ENCODE data around the gene PTRHD1.
"Not testable (repeated sequence)": the region's sequence is repeated elsewhere in the genome, so short reads cannot be mapped to it uniquely, and the experiment has no call there.

The PTRHD1 gene

DNA sequence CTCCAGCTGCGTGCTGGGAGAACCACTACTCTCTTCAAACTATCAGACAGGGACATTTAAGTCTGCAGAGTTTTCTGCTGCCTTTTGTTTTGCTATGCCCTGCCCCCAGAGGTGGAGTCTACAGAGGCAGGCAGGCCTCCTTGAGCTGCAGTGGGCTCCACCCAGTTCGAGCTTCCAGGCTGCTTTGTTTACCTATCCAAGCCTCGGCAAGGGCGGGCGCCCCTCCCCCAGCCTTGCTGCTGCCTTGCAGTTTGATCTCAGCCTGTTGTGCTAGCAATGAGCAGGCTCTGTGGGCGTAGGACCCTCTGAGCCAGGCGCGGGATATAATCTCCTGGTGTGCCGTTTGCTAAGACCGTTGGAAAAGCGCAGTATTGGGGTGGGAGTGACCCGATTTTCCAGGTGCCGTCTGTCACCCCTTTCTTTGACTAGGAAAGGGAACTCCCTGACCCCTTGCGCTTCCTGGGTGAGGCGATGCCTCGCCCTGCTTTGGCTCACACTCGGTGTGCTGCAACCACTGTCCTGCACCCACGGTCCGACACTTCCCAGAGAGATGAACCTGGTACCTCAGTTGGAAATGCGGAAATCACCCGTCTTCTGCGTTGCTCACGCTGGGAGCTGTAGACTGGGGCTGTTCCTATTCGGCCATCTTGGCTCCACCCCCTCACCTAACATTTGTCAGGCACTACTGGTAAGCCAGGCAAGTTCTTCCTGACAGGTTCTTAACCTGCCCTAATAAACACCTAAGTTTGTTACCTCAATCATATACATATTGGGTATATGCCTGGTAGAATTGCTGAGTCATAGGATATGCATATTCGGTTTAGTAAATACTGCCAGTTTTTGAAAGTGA, 12.8 kb upstream of the PTRHD1 start:
- not testable (repeated sequence) for DNase-seq

DNA sequence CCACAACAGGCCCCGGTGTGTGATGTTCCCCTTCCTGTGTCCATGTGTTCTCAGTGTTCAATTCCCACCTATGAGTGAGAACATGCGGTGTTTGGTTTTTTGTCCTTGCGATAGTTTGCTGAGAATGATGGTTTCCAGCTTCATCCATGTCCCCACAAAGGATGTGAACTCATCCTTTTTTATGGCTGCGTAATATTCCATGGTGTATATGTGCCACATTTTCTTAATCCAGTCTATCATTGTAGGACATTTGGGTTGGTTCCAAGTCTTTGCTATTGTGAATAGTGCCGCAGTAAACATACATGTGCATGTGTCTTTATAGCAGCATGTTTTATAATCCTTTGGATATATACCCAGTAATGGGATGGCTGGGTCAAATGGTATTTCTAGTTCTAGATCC, 7.3 kb upstream of the PTRHD1 start:
- not testable (repeated sequence) for DNase-seq

DNA sequence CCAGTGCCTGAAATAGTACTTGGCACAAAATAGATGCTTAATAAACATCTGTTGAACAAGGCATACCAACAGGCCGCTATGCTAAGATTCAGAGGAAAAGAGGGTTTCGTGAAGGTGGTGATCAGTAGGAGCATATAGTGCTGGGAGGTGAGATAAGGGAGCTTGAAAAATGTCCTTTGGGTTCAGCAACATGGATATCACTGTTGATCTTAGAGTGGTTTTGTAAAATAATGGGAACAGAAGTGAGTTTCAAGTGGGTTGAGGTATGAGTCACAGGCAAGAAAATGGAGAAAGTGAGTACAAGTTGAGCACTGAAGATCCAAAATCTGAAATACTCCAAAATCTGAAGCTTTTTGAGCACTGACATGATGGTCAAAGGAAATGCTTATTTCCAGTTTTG, 4.5 kb upstream of the PTRHD1 start:
- no peak for DNase-seq

DNA sequence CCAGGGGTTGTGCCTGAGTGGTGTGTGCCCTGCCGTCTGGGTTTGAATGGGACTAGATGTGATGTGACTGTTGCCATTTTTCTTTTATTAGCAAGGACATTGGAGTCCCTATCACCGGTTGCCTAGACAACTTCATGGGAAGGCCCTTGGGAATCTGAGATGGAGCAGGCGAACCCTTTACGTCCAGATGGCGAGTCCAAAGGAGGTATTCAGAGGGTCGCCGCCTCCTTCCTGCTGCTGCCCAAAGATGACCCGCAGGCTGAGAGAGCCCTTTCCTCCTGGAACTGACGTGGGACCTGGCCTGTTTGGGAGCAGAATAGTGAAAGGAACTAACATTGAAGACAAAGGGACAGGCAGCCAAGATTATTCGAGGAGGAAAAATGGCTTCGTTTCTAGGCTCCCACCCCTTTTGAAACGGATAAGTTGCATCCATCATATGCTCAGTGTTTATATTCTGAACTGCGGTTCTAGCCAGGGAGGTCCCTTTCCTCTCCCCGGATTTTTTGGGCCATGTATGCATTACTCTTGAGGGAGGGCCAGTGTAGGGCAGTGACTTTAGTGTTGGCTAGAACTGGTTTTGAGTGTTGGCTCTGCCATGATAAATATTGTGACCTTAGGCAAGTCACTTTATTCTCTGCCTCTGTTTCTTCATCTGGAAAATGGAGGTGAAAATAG, 707 bp upstream of the PTRHD1 start:
- peak; percentile 54 for DNase-seq

DNA sequence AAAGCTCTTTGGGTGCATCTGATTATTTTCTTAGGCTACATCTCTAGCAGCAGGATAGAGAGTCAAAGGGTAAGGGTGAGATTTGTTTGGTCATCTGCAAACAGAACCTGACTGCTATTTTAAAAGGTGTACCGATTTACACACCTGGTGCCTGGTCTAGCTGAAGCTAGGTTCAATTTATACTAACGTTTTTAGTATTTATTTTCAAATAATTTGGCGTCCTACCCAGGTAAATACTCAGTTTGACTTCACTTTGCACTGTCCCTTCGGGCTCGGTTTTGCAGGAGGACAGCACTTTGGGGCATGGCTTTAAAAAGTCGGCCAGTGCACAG, 683 bp downstream of the PTRHD1 start:
- no peak for DNase-seq

DNA sequence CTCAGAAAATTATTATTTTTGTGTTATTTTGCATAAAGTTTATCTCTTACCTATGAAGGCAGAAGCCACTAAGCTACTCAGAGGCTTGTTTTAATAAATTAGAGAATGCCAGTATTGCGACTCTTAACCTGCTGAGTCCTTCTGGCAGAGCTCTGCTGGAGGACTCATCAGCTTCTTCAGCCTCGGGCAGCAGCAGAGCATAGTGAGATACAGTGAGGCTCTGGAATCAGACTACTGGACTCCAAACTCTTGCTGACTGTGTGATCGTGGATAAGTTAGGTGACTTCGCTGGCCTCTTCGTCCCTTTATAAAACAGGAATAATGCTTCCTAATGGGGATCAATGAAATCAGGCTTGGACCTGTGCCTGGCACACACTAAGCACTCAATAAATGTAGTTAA, 1.7 kb downstream of the PTRHD1 start:
- DNase-seq = no peak

DNA sequence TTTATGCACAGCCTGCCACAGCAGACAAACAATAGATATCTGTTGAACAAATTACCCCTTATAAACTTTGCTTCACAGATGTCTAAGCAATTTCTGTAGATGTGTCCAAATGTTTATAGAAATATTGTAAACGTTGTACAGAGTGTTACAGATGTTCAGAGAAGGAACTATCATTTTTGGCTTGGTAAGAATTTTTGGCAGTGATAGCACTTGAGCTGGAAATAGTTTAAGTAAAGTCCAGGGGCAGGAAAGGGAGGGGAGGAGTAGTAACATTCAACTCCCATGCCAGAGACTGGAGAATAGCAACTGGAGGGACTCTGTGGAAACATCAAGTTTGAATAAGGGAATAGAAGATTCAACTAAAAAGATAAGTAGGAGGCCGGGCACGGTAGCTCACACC, 4.4 kb downstream of the PTRHD1 start:
- no peak for DNase-seq

DNA sequence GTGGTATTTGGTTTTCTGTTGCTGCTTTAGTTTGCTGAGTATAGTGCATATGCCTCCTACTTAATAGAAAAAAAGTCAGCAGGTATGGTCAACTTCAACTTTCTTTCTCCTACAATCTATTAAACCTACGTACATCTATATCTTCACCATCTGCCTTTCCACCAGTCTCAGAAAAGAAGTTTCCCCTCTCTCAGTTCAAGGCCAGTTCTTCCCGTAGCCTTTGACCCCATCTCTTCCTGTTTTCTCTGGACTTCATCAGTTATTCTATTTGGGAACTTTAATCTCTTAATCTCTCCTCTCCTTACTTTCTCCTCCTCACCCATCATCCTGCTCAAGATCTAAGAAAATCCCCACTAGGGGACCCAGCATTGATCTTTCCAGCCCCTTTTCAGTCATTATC, 5.7 kb downstream of the PTRHD1 start:
- no peak for DNase-seq

DNA sequence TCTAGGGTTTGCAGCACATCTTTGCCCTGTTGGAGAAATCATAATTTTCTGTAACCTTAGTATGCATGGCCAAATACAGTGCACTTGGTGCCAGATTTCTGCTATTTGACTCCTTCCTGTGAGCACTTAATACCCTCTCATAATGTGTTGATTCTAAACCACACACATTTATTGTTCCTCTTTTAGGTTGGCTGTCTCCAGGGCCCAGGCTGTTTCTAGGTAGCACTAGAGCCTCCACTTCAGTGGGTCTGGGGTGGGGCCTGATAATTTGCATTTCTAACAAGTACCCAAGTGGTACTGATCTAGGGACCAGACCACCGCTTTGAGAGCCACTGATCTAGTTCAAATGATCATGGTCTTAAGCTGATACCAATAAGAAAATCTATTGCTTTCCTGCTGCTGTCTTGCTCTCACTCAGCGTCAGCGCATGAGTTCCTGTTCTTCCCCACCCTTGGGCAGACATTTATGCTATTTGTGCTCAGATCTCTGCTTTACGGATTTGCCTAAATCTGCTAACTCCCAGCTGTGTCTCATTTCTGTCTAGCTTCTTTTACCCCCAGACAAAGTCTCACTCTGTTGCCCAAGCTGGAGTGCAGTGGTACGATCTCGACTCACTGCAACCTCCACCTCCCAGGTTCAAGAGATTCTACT, 7.4 kb downstream of the PTRHD1 start:
- DNase-seq = peak; percentile 85

DNA sequence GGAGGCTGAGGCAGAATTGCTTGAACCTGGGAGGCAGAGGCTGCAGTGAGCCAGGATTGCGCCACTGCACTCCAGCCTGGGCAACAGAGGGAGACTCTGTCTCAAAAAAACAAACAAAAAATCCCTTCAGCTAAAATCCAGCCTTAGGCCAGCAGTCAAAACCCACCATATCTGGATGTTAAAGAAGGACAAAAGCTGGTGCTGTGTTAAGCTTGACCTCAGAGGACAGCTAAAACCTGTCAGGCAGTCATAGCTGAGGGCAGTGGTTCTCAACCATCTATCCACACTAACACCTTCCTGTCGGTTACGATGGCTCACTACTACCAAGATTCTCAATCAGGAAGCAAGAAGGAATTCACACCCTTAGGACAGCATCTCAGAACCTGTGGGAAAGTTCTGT, 9.6 kb downstream of the PTRHD1 start:
- no peak for DNase-seq

DNA sequence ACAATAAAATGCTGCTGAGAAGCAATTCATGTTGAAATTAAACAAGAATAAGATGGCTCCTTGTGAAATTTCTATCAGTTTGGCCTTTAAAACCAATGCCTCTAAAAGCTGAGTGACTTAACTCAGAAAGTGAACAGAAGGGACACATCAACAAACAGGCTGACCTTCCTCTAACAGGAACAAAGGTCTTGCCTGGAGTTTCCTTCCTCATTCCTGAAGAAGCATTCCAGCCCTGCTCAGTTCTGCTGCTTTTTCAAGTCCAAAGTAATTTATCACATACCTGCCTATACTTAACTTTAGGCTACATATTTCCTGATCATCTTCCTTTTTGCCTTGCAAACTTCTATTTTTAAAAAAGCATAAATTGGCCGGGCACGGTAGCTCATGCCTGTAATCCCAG, 14.1 kb downstream of the PTRHD1 start:
- no peak for DNase-seq

DNA sequence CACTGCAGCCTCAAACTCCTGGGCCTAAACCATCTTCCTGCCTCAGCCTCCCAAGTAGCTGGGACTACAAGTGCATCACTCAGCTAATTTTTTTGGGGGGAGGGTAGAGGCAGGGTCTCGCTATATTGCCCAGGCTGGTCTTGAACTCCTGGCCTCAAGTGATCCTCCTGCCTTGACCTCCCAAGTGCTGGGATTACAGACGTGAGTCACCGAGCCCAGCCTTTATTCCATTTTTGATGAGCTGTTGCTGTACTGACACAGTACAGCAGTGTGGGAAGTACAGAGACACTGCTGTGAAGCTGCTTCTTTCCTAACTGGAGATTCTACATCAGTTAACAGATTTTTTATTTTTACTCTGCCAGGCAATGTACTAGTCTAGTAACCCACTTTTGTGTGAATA, 18.8 kb downstream of the PTRHD1 start:
- DNase-seq = no peak

DNA sequence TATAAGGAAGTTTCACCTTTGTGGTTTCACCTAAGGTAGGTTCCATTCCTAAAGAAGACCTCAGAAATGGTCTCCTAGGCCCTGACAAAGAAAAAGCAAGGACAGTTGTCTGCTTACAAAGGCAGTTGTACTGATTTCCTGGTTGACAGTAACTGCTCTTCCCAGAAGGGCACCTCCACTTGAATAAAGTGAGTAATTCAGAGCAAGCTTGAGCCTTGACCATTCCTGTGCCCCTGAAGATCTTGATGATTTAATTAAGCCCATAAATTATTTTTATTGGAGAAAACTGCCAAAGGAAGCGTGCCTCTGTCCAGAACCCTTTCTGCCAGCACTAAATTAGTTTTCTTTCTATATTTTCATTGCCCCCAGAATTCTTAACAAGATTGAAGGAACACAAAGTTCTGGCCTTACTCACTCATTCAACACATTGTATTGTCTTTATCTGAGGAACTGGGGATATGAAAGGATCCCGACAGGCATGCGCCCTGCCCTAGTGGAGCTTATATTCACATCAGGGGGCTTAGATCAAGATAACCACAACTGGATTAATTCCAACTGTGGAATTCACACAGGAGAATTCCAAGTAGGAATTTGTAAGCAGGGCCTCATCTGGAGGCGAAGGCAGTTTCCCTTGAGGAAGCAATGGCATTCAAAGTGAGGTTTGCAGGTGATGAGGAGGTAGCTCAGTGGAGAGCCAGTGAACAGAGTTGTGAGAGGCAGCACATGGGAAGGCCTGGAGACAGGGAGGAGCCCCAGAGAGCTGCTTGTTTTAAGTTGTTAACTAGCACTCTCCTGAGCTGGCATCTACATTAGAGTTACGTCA, 21.2 kb downstream of the PTRHD1 start:
- no peak for DNase-seq

DNA sequence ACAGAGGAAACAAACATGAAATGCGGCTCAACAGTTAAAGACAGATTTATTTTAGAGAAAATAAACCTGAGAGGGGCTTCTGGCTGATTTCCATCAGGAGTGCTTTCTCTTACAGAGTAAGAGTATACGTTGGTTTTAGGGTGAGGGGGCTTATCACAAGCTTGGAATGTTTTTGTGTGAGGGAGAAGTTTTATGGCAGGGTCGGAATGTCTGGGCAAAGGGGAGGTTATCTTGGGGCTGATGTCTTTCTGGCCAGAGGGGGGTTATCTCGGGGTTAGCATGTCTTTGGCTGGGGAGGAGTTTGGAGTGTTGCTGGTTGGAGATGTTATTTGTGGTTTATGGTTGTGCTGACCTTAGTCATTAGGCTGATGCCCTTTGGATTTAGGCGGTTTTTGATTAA, 22.1 kb downstream of the PTRHD1 start:
- DNase-seq = no peak

DNA sequence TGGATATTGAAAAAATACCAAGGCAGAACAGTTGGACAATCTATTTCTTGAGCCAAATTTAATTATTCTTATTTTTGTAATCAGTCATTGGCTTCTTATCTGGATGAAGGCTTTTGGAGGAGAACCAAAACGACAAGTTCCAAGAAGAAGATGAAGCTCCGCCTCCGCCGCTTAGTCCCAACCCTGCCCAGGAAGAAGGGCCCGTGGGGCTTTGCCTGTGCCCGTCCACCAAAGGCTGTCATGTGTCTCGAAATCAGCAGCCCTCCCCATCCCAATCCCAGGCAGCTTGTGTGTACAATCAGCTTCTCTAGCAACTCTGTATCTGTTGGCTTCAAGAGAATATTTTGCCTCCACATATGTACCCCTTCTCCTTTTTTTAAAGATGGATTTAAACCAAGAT, 24.6 kb downstream of the PTRHD1 start:
- DNase-seq = no peak

DNA sequence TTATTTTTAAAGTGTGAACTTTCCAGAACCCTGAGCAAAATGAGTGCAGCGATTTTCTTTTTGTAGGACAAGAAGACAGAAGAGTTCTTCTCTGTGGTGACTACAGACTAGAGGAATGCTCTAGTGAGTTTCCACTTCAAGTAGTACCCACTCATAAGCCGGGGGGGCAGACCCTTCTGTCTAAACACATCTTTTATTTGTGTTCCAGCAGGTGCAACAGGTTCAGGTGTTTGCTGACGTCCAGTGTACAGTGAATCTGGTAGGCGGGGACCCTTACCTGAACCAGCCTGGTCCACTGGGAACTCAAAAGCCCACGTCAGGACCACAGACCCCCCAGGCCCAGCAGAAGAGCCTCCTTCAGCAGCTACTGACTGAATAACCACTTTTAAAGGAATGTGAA, 25.2 kb downstream of the PTRHD1 start:
- DNase-seq = no peak

DNA sequence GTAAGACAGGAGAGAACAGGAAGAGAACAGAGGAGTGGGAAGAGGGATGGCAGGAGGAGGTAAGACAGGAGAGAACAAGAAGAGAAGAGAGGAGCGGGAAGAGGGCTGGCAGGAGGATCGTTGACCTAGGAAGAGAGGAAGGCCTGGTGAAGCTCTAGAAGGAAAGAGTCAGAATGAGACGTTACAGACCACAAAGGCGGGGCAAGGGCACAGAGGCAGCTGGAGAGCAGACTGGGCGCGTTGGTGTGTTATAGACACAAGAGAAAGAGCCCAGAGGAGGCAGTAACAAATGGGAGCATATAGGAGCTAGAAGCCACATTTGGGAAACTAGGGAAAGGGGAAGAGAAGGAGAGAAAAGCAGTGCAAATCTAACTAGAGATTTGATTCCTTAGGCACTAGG, 26.6 kb downstream of the PTRHD1 start:
- DNase-seq = no peak

DNA sequence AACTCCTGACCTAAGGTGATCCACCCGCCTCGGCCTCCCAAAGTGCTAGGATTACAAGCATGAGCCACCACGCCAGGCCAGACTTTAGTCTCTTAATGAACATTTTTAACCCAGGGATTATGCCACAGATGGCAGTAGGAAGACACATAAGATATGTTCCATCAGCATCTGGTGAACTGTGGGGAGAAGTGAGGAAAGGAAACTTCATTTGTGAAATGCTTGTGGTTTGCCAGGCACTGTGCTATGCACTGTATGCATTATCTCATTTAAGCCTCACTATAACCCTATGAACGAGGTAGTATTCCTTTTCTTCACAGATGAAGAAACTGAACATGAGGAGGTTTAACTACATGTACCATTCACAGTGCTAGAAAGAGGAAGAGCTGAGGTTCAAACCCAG, 29.3 kb downstream of the PTRHD1 start:
- DNase-seq = no peak

DNA sequence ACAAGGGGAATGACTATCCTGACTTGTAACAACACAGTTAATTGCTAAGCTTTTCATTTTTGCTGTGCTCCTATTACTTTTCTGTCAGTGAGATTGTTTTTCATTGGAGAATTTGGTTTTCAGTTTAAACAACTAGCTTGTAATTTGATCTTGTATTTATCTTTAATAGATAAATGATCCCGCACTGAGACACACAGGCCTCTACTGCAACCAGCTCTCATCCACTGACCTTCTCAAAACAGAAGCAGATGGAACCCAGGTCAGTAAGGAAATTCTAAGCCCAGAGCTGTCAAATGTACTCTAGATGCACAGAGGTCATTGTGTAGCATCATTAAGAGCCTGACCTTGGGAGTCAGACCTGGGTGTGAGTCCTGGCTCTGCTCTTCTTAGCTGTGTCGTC, 30.7 kb downstream of the PTRHD1 start:
- no peak for DNase-seq

DNA sequence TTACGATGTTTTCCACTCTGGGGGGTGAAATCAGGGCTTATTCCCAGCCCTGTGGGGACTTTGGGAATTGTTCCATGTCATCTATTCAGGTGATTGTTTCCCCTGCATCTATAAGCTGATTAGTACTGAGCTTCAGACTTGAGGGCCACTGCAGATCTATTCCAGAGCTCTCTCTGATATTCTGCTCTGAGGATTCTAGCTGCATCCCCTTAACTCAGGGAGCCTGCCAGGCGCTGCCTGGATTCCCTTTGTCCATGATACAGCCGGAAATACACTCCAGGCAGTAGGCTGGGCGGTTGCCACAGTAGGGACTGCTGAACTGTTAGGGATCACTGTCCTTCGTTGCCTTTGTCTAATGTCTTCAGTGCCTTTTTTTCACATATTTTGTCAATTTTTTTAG, 31.3 kb downstream of the PTRHD1 start:
- DNase-seq = no peak

DNA sequence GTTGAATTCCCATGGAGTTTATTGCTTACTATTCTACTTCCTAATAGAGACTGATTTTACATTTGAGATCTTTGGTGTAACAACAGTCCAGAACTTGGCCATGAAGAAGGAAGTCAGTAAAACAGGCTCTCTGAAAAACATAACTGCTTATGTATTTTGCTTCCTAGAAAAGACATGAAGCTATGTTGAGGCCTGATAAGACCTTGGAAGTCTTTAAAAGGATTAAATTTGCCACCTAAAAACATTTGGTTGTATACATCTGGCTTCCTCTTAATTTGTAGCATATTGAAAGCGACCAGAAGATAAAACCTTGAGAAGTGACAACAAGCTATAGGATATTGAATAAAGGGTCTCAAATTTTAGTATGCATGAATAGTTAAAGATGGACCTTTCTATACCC, 36.4 kb downstream of the PTRHD1 start:
- DNase-seq = no peak

DNA sequence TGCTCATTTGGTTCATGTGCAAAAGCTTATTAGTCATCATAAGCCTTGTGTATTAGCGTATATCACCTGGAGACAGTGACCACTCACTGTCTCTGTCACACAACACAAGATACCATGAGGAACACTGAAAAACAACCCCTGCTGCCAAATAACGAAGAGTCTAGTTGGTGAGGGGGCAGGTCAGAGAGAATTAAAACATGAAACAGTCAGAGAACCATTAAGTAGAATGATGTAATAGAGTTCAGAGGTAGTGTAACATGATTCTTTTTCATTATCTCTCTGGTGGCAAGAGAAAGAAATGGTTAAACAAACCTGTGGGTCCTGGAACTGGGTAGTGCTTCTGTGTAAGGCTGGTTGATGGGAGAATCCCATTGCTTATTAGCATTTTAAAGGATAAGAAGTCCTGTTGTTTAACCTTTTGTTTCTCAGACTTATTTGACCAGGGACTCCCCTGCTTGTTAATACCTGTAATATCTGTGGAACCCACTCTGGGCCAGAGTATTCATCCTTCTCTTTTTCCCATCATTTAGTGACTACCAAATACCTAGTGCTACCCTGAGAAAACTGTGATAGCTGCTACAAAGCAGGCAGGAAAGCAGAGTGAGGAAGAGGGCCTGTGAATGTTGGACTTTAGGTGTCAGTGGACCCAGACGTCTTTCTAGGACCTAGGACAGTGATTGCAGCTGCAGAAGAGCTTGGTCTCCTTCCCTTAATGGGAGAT, 38.0 kb downstream of the PTRHD1 start:
- no peak for DNase-seq
